Glutamatergic neuron (in vitro differentiated cells): ENCODE measurements around the gene LHFPL6. TPM values are rescaled to one million over a fixed set of nuclear protein-coding genes. Genes with fewer than 3 reads are reported as not detected.

Source experiments
- DNase-seq: peaks from one replicate; pipeline ENCODE4 v3.0.0; 2022
- H3K27ac Mint-ChIP-seq: one replicate; pipeline ENCODE4 v1.8.0; 2020; ENCODE audit warnings: mild to moderate bottlenecking, mixed read lengths, inconsistent platforms; ENCODE audit not compliant: unreplicated experiment
- H3K27me3 Mint-ChIP-seq: one replicate; pipeline ENCODE4 v1.8.0; 2020; ENCODE audit warnings: mild to moderate bottlenecking, moderate library complexity, mixed read lengths, inconsistent platforms; ENCODE audit not compliant: unreplicated experiment
- H3K36me3 Mint-ChIP-seq: one replicate; pipeline ENCODE4 v1.8.0; 2020; ENCODE audit warnings: mild to moderate bottlenecking, mixed read lengths, inconsistent platforms; ENCODE audit not compliant: unreplicated experiment
- H3K4me1 Mint-ChIP-seq: one replicate; pipeline ENCODE4 v1.8.0; 2020; ENCODE audit warnings: mild to moderate bottlenecking, low read depth, mixed read lengths, inconsistent platforms; ENCODE audit not compliant: unreplicated experiment
- H3K4me3 Mint-ChIP-seq: one replicate; pipeline ENCODE4 v1.8.0; 2020; ENCODE audit warnings: mild to moderate bottlenecking, mixed read lengths, inconsistent platforms; ENCODE audit not compliant: unreplicated experiment
- H3K9me3 Mint-ChIP-seq: one replicate; pipeline ENCODE4 v1.8.0; 2020; ENCODE audit warnings: mild to moderate bottlenecking, moderate library complexity, mixed read lengths, inconsistent platforms; ENCODE audit not compliant: unreplicated experiment
- total RNA-seq: library from RNA; stranded (reverse); fragmentation: NEBNext Ultra II Directional; extraction: Animal tissue kit (Norgen Biotek cat#: 25700); gene quantifications from one replicate; pipeline ENCODE4 v1.2.1, GENCODE V29; 2021; ENCODE audit not compliant: unreplicated experiment
- TF ChIP-seq, protein P1 (sequence below): fragments of 200-600 bp; sonication (generic); IDR thresholded peaks from one replicate; pipeline ENCODE4 v1.5.0; 2021; ENCODE audit not compliant: partially characterized antibody, unreplicated experiment

Gene LHFPL6
- total RNA-seq, 1 donor from 2014 or later, result 1.7 TPM

DNA sequence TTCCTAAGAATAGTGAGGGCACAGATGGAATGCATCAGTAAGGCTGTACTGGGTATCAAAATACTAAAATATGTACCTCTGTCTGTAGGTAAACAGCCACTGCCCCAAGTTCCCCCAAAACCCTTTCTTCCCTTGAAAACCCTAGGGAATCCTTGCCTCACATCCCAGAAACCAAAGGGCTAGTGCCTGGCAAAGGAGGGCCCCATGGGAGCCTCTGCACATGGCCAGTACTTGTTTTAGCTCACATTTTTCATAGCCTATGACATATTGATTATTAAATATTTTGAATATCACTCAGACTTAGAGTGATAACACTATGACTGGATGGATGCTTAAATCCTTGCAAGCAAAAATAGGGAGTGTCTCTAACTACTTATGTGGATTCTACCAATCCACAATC lies 237.1 kb downstream of the LHFPL6 start:
- DNase-seq, result no peak
- Mint-ChIP-seq H3K9me3 (peaks cover 1% of the 10 kb centered on the region), H3K4me1 (peaks cover 2% of the 10 kb centered on the region), H3K27ac (no peak overlapping the region), H3K27me3 (no peaks in the 10 kb centered on the region), H3K36me3 (no peaks in the 10 kb centered on the region), H3K4me3 (no peak overlapping the region)
- TF ChIP-seq, protein P1, sequence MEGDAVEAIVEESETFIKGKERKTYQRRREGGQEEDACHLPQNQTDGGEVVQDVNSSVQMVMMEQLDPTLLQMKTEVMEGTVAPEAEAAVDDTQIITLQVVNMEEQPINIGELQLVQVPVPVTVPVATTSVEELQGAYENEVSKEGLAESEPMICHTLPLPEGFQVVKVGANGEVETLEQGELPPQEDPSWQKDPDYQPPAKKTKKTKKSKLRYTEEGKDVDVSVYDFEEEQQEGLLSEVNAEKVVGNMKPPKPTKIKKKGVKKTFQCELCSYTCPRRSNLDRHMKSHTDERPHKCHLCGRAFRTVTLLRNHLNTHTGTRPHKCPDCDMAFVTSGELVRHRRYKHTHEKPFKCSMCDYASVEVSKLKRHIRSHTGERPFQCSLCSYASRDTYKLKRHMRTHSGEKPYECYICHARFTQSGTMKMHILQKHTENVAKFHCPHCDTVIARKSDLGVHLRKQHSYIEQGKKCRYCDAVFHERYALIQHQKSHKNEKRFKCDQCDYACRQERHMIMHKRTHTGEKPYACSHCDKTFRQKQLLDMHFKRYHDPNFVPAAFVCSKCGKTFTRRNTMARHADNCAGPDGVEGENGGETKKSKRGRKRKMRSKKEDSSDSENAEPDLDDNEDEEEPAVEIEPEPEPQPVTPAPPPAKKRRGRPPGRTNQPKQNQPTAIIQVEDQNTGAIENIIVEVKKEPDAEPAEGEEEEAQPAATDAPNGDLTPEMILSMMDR, result no peak

DNA sequence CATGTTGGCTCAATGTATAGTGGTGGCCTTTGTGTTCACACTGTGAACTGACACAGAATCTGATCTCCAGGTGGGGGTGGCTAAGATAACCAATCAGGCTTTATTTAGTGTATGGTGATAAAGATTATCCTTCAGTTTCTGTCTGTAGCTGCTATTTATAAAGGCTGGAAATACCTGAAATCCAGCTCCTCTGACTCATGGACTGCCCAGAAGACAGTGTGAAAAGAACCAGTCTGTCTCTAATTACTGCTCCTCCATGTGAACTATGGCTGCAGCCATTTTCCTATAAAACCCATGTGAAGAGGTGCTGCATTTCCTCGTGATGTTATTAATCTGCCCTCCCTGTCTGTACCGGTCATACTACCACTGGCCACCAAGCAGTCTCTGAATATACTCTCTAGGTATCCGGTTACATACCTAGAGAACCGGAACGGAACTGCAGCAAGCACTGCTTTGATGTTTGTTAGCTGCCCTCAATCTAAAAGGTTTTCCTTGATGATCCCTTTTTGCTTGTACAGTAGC lies 238.0 kb downstream of the LHFPL6 start:
- peaks cover 2% of the 10 kb centered on the region for H3K4me1 Mint-ChIP-seq
- no peak overlapping the region for H3K4me3 Mint-ChIP-seq
- H3K9me3 Mint-ChIP-seq, result peaks cover 1% of the 10 kb centered on the region
- TF ChIP-seq, protein P1, result no peak
- H3K27ac Mint-ChIP-seq, result no peak overlapping the region
- H3K36me3 Mint-ChIP-seq, result no peaks in the 10 kb centered on the region
- no peak for DNase-seq
- H3K27me3 Mint-ChIP-seq, result no peaks in the 10 kb centered on the region

DNA sequence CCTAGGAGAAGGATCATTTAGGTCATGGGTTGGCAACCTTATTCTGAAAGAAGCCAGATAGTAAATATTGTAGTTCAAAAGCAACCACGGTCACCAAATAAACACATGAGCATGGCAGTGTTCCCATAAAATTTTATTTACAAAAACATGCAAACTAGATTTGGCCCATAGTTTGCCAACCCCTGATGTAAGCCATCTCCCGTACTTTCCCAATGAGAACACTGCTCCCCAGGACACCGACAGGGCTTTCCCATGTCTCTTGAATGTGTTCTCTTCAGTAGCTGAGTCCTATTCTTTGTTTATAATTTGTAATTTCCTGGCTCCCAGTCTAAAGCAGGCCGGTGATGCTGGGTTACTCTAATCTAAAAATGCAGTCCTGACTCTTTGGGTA lies 239.6 kb downstream of the LHFPL6 start:
- Mint-ChIP-seq H3K27ac (no peak overlapping the region), H3K9me3 (peaks cover 1% of the 10 kb centered on the region), H3K27me3 (no peaks in the 10 kb centered on the region), H3K4me3 (no peak overlapping the region), H3K36me3 (no peaks in the 10 kb centered on the region), H3K4me1 (peaks cover 2% of the 10 kb centered on the region)
- DNase-seq, result no peak
- TF ChIP-seq, protein P1, result no peak

DNA sequence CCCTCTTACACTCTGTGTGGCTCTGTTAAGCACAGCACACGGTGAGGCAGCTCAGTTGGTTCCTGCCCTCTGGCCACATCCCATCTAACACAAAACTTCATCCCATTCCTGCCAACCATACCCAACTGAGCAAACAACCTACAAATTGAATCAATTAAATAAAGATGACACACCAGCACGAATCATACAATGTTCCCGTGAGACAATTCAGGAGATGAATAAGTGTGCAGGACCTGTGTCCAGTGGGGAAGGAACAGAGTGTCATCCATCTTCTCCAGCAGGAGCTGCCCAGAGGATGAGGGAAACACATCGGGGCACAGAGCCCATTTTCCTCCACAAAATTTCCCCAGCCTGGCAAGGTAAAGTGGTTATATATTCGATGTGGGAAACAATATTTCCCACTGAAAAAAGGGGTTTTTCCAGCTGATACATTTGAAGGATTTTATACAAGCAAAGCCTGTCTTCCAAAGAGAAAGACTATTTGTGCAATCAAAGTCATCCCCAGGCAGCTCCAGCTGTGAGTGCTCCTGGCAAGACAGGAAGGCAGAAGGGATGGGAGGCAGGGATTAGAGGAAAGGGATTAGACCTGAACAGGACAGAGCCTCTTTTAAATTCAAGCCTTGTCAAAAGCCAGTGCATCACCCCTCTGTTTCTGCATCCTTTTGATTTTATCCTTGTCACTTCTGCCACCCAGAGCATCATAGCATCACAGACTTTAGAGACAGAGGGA lies 240.2 kb downstream of the LHFPL6 start:
- no peak overlapping the region for H3K27ac Mint-ChIP-seq
- H3K36me3 Mint-ChIP-seq, result no peaks in the 10 kb centered on the region
- H3K27me3 Mint-ChIP-seq, result no peaks in the 10 kb centered on the region
- H3K9me3 Mint-ChIP-seq, result peaks cover 1% of the 10 kb centered on the region
- no peak overlapping the region for H3K4me3 Mint-ChIP-seq
- TF ChIP-seq, protein P1, result no peak
- no peak for DNase-seq
- peaks cover 2% of the 10 kb centered on the region for H3K4me1 Mint-ChIP-seq

DNA sequence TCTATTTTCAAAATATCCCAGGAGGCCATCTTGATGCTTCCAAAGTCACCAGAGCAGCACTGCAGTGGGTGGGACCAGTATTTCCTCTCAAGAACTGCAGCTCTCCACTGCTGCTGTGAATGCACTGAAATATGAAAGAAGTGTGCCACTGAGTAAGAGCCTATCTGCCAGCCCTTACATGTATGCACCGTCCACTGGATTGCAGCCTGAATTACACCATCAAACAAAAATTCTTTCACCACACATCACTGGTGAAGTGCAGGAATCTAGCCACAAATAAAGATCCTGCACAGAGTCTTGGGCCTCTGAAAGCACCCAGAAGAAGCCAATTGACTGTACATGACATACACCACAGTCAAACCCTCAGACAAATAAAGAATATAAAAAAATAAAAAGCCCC lies 249.0 kb downstream of the LHFPL6 start:
- H3K36me3 Mint-ChIP-seq, result peaks cover 4% of the 10 kb centered on the region
- H3K4me1 Mint-ChIP-seq, result no peaks in the 10 kb centered on the region
- H3K9me3 Mint-ChIP-seq, result no peaks in the 10 kb centered on the region
- H3K27ac Mint-ChIP-seq, result no peak overlapping the region
- no peak overlapping the region for H3K4me3 Mint-ChIP-seq
- DNase-seq, result no peak
- TF ChIP-seq, protein P1, result no peak
- H3K27me3 Mint-ChIP-seq, result no peaks in the 10 kb centered on the region
